K562 (cell line): ENCODE results near the gene TGFBR1. TPM values are rescaled to one million over a fixed set of nuclear protein-coding genes. Genes with fewer than 3 reads are reported as not detected.

ENCODE experiments used
- AFF1 ChIP-seq, 2 experiments: fragments of 450-650 bp; IDR thresholded peaks; 2 replicates each; pipeline ENCODE4 v1.6.1; 2018; ENCODE audit warnings: mild to moderate bottlenecking in 2 of 2, low read depth in 1 of 2; ENCODE audit not compliant: partially characterized antibody in 2 of 2
- ARHGAP35 ChIP-seq: fragments of 450-650 bp; IDR thresholded peaks from 2 replicates; pipeline ENCODE4 v1.6.1; 2018; ENCODE audit not compliant: partially characterized antibody
- ATF1 ChIP-seq, 2 experiments: fragments of 450-650 bp in 1 of 2; IDR thresholded peaks; 2 replicates each; pipeline ENCODE4 v1.6.1; 2016; ENCODE audit warnings: missing compliant biosample characterization in 1 of 2, missing genetic modification characterization in 1 of 2
- CCAR2 ChIP-seq: fragments of 200-400 bp; formaldehyde crosslinking; IDR thresholded peaks from 2 replicates; pipeline ENCODE4 v1.6.1; 2017; ENCODE audit warnings: mild to moderate bottlenecking, low read depth, low read length
- COPS2 ChIP-seq: fragments of 450-650 bp; conservative IDR thresholded peaks from 2 replicates; pipeline ENCODE4 v1.6.1; 2016; ENCODE audit warnings: mild to moderate bottlenecking, moderate library complexity
- CREBBP ChIP-seq: IDR thresholded peaks from one replicate; pipeline ENCODE4 v1.6.1; 2012; ENCODE audit warnings: low read depth, mild to moderate bottlenecking, control low read depth, inconsistent platforms, low read length
- CREM ChIP-seq: IDR thresholded peaks from 2 replicates; pipeline ENCODE4 v1.6.1; 2014; ENCODE audit warnings: antibody characterized with exemption, low read depth
- GTF2E2 ChIP-seq: fragments of 200-800 bp; sonication (Bioruptor generic); IDR thresholded peaks from 2 replicates; pipeline ENCODE4 v1.6.1; 2016; ENCODE audit warnings: missing genetic modification characterization, missing compliant biosample characterization
- HNRNPH1 ChIP-seq: fragments of 200-400 bp; formaldehyde crosslinking; optimal IDR thresholded peaks from 2 replicates; pipeline ENCODE3; 2017; ENCODE audit warnings: low read depth, mild to moderate bottlenecking, low read length, moderate library complexity
- KAT7 ChIP-seq: sonication (generic); formaldehyde crosslinking; IDR thresholded peaks from 2 replicates; pipeline ENCODE4 v1.8.0; 2022; ENCODE audit warnings: missing genetic modification reagents, mild to moderate bottlenecking, borderline replicate concordance
- KLF16 ChIP-seq: IDR thresholded peaks from 2 replicates; pipeline ENCODE4 v1.6.1; 2016; ENCODE audit warnings: antibody characterized with exemption
- PHTF2 ChIP-seq: fragments of 250-450 bp; sonication (Bioruptor Pico); IDR thresholded peaks from 2 replicates; pipeline ENCODE4 v1.5.0; 2021; ENCODE audit warnings: mild to moderate bottlenecking
- RFX5 ChIP-seq: IDR thresholded peaks from 2 replicates; pipeline ENCODE4 v1.6.1; 2011; ENCODE audit warnings: low read depth, mild to moderate bottlenecking, improper control_type of control experiment, low read length
- SP1 ChIP-seq: sonication (generic); formaldehyde crosslinking; IDR thresholded peaks from 2 replicates; pipeline ENCODE4 v1.8.1; 2022; ENCODE audit warnings: mild to moderate bottlenecking, missing genetic modification reagents
- SRSF1 ChIP-seq: fragments of 200-400 bp; formaldehyde crosslinking; IDR thresholded peaks from 2 replicates; pipeline ENCODE4 v1.6.1; 2017; ENCODE audit warnings: mild to moderate bottlenecking, low read depth, low read length, moderate library complexity
- SRSF3 ChIP-seq: fragments of 200-400 bp; formaldehyde crosslinking; IDR thresholded peaks from 2 replicates; pipeline ENCODE4 v1.6.1; 2016; ENCODE audit warnings: mild to moderate bottlenecking, low read length, moderate library complexity; ENCODE audit not compliant: insufficient read depth
- XRCC5 ChIP-seq: fragments of 200-400 bp; formaldehyde crosslinking; IDR thresholded peaks from 2 replicates; pipeline ENCODE4 v1.6.1; 2017; ENCODE audit warnings: low read depth, mild to moderate bottlenecking, low read length
- ZNF239 ChIP-seq: fragments of 250-450 bp; sonication (Bioruptor Pico); IDR thresholded peaks from 2 replicates; pipeline ENCODE4 v1.4.0; 2020; ENCODE audit warnings: mild to moderate bottlenecking
- ZNF324 ChIP-seq: fragments of 250-450 bp; sonication (Bioruptor Pico); IDR thresholded peaks from 2 replicates; pipeline ENCODE4 v1.4.0; 2020; ENCODE audit warnings: mild to moderate bottlenecking
- ZNF444 ChIP-seq: fragments of 250-450 bp; sonication (Bioruptor Pico); IDR thresholded peaks from 2 replicates; pipeline ENCODE4 v1.4.0; 2020; ENCODE audit warnings: mild to moderate bottlenecking, moderate library complexity
- ZNF584 ChIP-seq: fragments of 200-800 bp; sonication (Bioruptor generic); IDR thresholded peaks from 2 replicates; pipeline ENCODE4 v1.6.1; 2016; ENCODE audit warnings: low read depth, mild to moderate bottlenecking, missing genetic modification characterization, missing compliant biosample characterization
- ZNF830 ChIP-seq: fragments of 250-450 bp; sonication (Bioruptor Pico); IDR thresholded peaks from 2 replicates; pipeline ENCODE4 v1.5.0; 2021; ENCODE audit warnings: mild to moderate bottlenecking
- polyA plus RNA-seq, 8 experiments: library from polyadenylated mRNA; depleted of rRNA in 4 of 8; stranded (reverse) in 5 of 8; unstranded in 3 of 8; fragments of >200 nt; fragmentation: Nextera tagmentation in 2 of 8; fragmentation: Illumina TruSeq in 1 of 8; extraction: Ambion mirVana in 2 of 8; extraction: Trizol in 1 of 8; gene quantifications; 2 replicates each; pipeline versions ENCODE4 v1.2.1 to v1.2.3, GENCODE V29; 2011 to 2014; ENCODE audit warnings: inconsistent platforms in 1 of 8, missing spikeins in 1 of 8
- total RNA-seq, 7 experiments: library from RNA; depleted of rRNA in 6 of 7; stranded (reverse); fragments of >200 nt in 6 of 7; fragmentation: Illumina TruSeq in 2 of 7; extraction: Trizol in 2 of 7; gene quantifications; 2 replicates each; pipeline versions ENCODE4 v1.2.1 to v1.2.3, GENCODE V29; 2011 to 2021; ENCODE audit warnings: low replicate concordance in 1 of 7

The TGFBR1 gene
- total and polyA plus RNA-seq, 9 of the 15 experiments (the other 6 are each of a cell fraction or from before 2014, with no cell fraction given), result 15.5 to 62.4 (median 42.7) TPM

GRCh38 chr9:99184475-99185347 is 79.8 kb downstream of the TGFBR1 start (continued):
- TF ChIP-seq ATF1 (CRISPR knock-in tag; IDR thresholded peaks at IDR 0.05) (no peak), ATF1 (tag; IDR thresholded peaks at IDR 0.05) (no peak), ZNF324 (CRISPR knock-in tag) (no peak), CREM (0 out of 2 replicates have a peak, but pooled peaks have one; percentile 31), ZNF584 (no peak), ZNF830 (CRISPR knock-in tag) (no peak), KAT7 (no peak), KLF16 (peak; percentile 27; the same call in 1 of the 2 replicates), RFX5 (no peak), AFF1 (IDR thresholded peaks at IDR 0.05; ENCODE audit: low read depth in 1 of 2, partially characterized antibody in 2 of 2) (no peak), GTF2E2 (tag) (no peak), CCAR2 (no peak), SRSF1 (no peak), CREBBP (no peak), HNRNPH1 (no peak), SP1 (CRISPR knock-in tag) (no peak), ARHGAP35 (no peak), PHTF2 (CRISPR knock-in tag) (no peak), SRSF3 (no peak), ZNF239 (CRISPR knock-in tag) (no peak), ZNF444 (no peak), XRCC5 (peak; percentile 43; the same call in 1 of the 2 replicates), COPS2 (no peak)
